HepG2 (cell line): ENCODE data around the gene SLC4A5. TPM values are rescaled to one million over a fixed set of nuclear protein-coding genes. Genes with fewer than 3 reads are reported as not detected.

Experiments
- ARNT ChIP-seq: fragments of 450-650 bp; IDR thresholded peaks from 2 replicates; pipeline ENCODE4 v1.6.1; 2017
- GABPA ChIP-seq, 2 experiments: IDR thresholded peaks; 2 replicates each; pipeline ENCODE4 v1.6.1; 2011 to 2016; ENCODE audit warnings: low read depth in 2 of 2, low read length in 1 of 2, missing biosample characterization in 1 of 2, missing genetic modification characterization in 1 of 2
- HNRNPK ChIP-seq: fragments of 200-400 bp; formaldehyde crosslinking; IDR thresholded peaks from 2 replicates; pipeline ENCODE4 v1.6.1; 2018; ENCODE audit warnings: low read length, low read depth, moderate library complexity, mild to moderate bottlenecking; ENCODE audit not compliant: poor library complexity, severe bottlenecking
- ZNF24 ChIP-seq: fragments of 450-650 bp; IDR thresholded peaks from 2 replicates; pipeline ENCODE4 v1.6.1; 2017; ENCODE audit warnings: antibody characterized with exemption, mild to moderate bottlenecking
- ZNF546 ChIP-seq: sonication (generic); formaldehyde crosslinking; conservative IDR thresholded peaks from 2 replicates; pipeline ENCODE4 v1.8.1; 2023; ENCODE audit warnings: mild to moderate bottlenecking, missing genetic modification reagents
- polyA plus RNA-seq, 8 experiments: library from polyadenylated mRNA; depleted of rRNA in 3 of 8; stranded (reverse) in 7 of 8; unstranded in 1 of 8; fragments of >200 nt; fragmentation: Illumina TruSeq in 4 of 8; extraction: Trizol in 4 of 8; gene quantifications; 2 replicates each; pipeline versions ENCODE4 v1.2.1 to v1.2.3, GENCODE V29; 2011 to 2016; ENCODE audit warnings: low read depth in 4 of 8, missing spikeins in 1 of 8, mixed read lengths in 1 of 8; ENCODE audit not compliant: insufficient read depth in 1 of 8
- total RNA-seq, 5 experiments: library from RNA; depleted of rRNA; stranded (reverse); fragments of >200 nt; fragmentation: Illumina TruSeq; extraction: Trizol; gene quantifications; 2 replicates each; pipeline ENCODE4 v1.2.3, GENCODE V29; 2016; ENCODE audit warnings: low read depth in 1 of 5
- TF ChIP-seq, protein P1 (sequence below): sonication (generic); formaldehyde crosslinking; IDR thresholded peaks from 2 replicates; pipeline ENCODE4 v1.4.0; 2020; ENCODE audit warnings: mild to moderate bottlenecking, missing genetic modification reagents

SLC4A5 gene
- total and polyA plus RNA-seq, 2 of the 13 experiments (the other 11 are each of a cell fraction or from before 2014, with no cell fraction given): 0.50 TPM; not detected in 1

DNA sequence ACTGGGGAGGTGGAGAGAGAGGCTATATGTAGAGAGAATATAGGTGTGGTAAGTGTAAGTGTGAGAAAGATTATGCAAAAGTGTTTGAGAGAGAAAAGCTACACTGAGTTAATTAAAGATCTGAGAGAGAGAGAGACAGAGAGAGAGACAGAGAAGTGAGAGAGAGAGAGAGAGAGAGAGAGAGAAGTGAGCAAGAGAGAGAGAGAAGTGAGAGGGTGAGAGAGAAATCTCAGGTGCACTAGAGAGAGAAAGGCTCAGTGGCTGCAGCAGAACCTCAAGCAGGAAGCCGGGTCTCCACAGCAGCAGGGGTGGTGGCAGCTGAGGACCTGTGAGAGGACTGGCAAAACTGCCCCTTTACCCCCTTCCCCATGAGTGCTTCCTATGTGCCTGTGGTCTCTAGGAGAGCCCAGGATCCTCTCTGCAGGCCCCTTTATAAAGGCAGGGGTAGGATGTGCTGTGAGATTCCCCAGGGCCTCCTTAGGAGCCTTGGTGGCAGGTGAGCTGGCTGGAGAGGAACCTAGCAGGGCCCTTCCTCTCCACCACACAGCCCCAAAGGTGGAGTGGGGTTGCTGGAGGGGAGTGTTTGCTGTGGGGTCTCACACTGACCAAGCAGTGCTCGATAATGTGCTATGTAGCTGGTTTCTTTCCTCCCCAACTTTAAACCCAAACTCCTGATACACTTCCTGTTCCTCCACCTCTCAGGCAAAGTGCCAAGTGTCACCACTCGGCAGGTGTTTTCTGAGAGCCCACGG is 52.6 kb downstream of the SLC4A5 start (continued):
- TF ChIP-seq HNRNPK (no peak), ZNF546 (CRISPR knock-in tag) (no peak), GABPA (IDR thresholded peaks at IDR 0.05; ENCODE audit: low read depth, low read length) (no peak), GABPA (CRISPR knock-in tag; IDR thresholded peaks at IDR 0.05; ENCODE audit: low read depth) (no peak), ARNT (no peak), ZNF24 (no peak)
- TF ChIP-seq, protein P1, sequence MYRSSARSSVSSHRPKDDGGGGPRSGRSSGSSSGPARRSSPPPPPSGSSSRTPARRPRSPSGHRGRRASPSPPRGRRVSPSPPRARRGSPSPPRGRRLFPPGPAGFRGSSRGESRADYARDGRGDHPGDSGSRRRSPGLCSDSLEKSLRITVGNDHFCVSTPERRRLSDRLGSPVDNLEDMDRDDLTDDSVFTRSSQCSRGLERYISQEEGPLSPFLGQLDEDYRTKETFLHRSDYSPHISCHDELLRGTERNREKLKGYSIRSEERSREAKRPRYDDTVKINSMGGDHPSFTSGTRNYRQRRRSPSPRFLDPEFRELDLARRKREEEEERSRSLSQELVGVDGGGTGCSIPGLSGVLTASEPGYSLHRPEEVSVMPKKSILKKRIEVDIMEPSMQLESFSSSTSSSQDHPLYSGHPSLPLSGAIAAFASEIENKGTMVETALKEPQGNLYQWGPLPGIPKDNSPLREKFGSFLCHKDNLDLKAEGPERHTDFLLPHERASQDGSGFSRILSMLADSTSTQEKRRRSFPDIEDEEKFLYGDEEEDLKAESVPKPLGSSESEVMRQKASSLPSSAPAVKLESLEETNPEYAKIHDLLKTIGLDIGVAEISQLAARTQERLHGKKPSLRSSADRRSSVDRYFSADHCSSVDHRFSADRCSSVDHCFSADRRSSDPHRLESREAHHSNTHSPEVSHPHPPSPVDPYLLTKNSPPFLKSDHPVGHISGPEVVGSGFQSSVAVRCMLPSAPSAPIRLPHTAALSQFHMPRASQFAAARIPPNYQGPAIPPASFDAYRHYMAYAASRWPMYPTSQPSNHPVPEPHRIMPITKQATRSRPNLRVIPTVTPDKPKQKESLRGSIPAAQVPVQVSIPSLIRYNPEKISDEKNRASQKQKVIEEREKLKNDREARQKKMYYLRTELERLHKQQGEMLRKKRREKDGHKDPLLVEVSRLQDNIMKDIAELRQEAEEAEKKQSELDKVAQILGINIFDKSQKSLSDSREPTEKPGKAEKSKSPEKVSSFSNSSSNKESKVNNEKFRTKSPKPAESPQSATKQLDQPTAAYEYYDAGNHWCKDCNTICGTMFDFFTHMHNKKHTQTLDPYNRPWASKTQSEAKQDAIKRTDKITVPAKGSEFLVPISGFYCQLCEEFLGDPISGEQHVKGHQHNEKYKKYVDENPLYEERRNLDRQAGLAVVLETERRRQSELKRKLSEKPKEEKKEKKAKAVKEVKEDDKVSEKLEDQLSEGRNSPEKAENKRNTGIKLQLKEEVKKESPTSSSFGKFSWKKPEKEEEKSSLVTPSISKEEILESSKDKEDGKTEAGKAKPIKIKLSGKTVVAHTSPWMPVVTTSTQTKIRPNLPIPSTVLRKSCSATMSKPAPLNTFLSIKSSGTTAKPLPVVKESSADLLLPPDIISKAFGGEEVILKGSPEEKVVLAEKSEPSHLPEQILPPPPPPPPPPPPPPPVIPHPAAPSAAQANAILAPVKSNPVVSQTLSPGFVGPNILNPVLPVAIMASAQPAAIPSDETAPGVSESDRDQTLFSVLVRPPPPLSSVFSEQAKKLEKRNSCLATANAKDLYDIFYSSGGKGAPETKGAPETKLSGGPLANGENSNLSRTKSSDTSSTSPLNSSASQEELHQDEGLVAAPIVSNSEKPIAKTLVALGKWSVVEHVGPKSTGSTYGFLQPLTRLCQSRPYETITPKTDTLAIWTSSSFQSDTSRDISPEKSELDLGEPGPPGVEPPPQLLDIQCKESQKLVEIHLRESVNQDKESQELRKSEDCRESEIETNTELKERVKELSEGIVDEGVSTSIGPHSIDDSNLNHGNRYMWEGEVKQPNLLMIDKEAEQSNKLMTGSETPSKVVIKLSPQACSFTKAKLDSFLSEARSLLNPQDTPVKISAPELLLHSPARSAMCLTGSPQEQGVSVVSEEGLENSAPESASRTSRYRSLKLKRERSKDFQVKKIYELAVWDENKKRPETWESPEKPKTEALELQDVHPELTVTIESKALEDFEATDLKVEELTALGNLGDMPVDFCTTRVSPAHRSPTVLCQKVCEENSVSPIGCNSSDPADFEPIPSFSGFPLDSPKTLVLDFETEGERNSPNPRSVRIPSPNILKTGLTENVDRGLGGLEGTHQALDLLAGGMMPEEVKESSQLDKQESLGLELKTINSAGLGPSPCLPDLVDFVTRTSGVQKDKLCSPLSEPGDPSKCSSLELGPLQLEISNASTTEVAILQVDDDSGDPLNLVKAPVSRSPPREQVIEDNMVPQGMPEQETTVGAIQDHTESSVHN (CRISPR knock-in tag): no peak
- TF ChIP-seq, all 625 proteins: peak for 0
